Nephron (organoid): ENCODE data around the gene SLCO2A1.
A peak's percentile ranks its signal among the peaks of the same experiment; 100 is the strongest.

ENCODE experiments used
- H3K27ac Mint-ChIP-seq, 3 experiments: 2 replicates each; pipeline ENCODE4 v1.8.0; 2020; ENCODE audit warnings: mixed read lengths in 3 of 3, mild to moderate bottlenecking in 2 of 3, moderate library complexity in 1 of 3
- H3K27me3 Mint-ChIP-seq: 2 replicates; pipeline ENCODE4 v1.8.0; 2021; ENCODE audit warnings: low read depth, mild to moderate bottlenecking, moderate library complexity, mixed read lengths
- H3K36me3 Mint-ChIP-seq: 2 replicates; pipeline ENCODE4 v1.8.0; 2020; ENCODE audit warnings: low read depth, mixed read lengths
- H3K4me1 Mint-ChIP-seq: 2 replicates; pipeline ENCODE4 v1.8.0; 2020; ENCODE audit warnings: mixed read lengths
- H3K4me3 Mint-ChIP-seq, 3 experiments: 2 replicates each; pipeline ENCODE4 v1.8.0; 2020; ENCODE audit warnings: mild to moderate bottlenecking in 3 of 3, mixed read lengths in 3 of 3, moderate library complexity in 2 of 3
- H3K9me3 Mint-ChIP-seq: 2 replicates; pipeline ENCODE4 v1.8.0; 2020; ENCODE audit warnings: mixed read lengths
- TF ChIP-seq, protein P1 (sequence below), 3 experiments: fragments of 200-600 bp; sonication (generic); IDR thresholded peaks; one replicate each; pipeline ENCODE4 v1.5.0; 2021; ENCODE audit warnings: antibody characterized with exemption in 3 of 3; ENCODE audit not compliant: unreplicated experiment in 3 of 3

The SLCO2A1 gene

GRCh38 chr3:133905376-133905775 lies 124.3 kb downstream of the SLCO2A1 start:
- H3K4me3 Mint-ChIP-seq: no peak overlapping the region
- H3K4me1 Mint-ChIP-seq: no peaks in the 10 kb centered on the region
- H3K9me3 Mint-ChIP-seq: no peaks in the 10 kb centered on the region
- H3K36me3 Mint-ChIP-seq: no peaks in the 10 kb centered on the region
- no peak overlapping the region for H3K27ac Mint-ChIP-seq
- H3K27me3 Mint-ChIP-seq: peaks cover 20% of the 10 kb centered on the region
- TF ChIP-seq, protein P1, sequence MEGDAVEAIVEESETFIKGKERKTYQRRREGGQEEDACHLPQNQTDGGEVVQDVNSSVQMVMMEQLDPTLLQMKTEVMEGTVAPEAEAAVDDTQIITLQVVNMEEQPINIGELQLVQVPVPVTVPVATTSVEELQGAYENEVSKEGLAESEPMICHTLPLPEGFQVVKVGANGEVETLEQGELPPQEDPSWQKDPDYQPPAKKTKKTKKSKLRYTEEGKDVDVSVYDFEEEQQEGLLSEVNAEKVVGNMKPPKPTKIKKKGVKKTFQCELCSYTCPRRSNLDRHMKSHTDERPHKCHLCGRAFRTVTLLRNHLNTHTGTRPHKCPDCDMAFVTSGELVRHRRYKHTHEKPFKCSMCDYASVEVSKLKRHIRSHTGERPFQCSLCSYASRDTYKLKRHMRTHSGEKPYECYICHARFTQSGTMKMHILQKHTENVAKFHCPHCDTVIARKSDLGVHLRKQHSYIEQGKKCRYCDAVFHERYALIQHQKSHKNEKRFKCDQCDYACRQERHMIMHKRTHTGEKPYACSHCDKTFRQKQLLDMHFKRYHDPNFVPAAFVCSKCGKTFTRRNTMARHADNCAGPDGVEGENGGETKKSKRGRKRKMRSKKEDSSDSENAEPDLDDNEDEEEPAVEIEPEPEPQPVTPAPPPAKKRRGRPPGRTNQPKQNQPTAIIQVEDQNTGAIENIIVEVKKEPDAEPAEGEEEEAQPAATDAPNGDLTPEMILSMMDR (IDR thresholded peaks at IDR 0.05; ENCODE audit: unreplicated experiment in 3 of 3): no peak

DNA sequence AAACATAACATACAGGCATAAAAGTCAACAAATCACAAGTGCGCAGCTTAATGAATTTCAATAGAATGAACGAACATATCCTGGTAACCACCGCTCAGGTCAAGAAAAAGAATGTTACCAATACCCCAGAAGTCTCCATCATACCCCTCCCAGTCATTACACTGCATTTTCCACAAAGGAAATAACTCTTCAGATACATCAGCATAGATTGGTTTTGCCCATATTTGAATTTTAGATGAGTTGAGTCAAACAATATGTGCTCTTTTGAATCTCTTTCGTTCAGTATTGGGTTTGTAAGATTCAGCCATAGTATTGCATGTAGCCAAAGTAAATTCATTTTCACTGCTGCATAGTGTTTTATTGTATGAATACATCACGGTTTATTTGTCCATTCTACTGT lies 127.9 kb downstream of the SLCO2A1 start:
- H3K4me1 Mint-ChIP-seq: no peaks in the 10 kb centered on the region

GRCh38 chr3:133901083-133901482 lies 128.6 kb downstream of the SLCO2A1 start:
- Mint-ChIP-seq H3K4me1 (no peaks in the 10 kb centered on the region), H3K27me3 (peaks cover 54% of the 10 kb centered on the region), H3K9me3 (no peaks in the 10 kb centered on the region), H3K27ac (no peak overlapping the region), H3K36me3 (no peaks in the 10 kb centered on the region), H3K4me3 (no peak overlapping the region)
- TF ChIP-seq, protein P1 (IDR thresholded peaks at IDR 0.05; ENCODE audit: unreplicated experiment in 3 of 3): no peak

More for the DNA sequence above, 127.9 kb downstream of the SLCO2A1 start:
- Mint-ChIP-seq H3K27me3 (peaks cover 47% of the 10 kb centered on the region), H3K27ac (no peak overlapping the region), H3K4me3 (no peak overlapping the region), H3K36me3 (no peaks in the 10 kb centered on the region), H3K9me3 (no peaks in the 10 kb centered on the region)
- TF ChIP-seq, protein P1 (IDR thresholded peaks at IDR 0.05; ENCODE audit: unreplicated experiment in 3 of 3): no peak

DNA sequence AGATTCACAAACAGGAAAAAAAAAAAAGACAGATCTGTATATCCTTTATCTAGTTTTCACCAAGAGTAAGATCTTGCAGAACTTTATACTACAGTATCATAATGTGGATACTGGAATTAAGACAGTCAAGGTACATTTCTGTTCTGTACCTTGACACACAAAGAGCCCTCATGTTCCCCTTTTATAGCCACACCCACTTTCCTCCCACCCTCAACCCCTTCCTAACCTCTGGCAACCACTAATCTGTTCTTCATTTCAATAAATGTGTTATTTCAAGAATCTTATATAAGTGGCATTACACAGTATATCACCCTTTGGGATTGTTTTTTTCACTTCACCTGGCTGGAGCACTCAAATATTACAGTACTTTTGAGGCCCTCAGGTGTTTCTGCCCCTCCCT lies 130.4 kb downstream of the SLCO2A1 start:
- H3K4me3 Mint-ChIP-seq: no peak overlapping the region
- no peaks in the 10 kb centered on the region for H3K9me3 Mint-ChIP-seq
- H3K4me1 Mint-ChIP-seq: no peaks in the 10 kb centered on the region
- TF ChIP-seq, protein P1 (IDR thresholded peaks at IDR 0.05; ENCODE audit: unreplicated experiment in 3 of 3): no peak
- no peak overlapping the region for H3K27ac Mint-ChIP-seq
- peaks cover 57% of the 10 kb centered on the region for H3K27me3 Mint-ChIP-seq
- H3K36me3 Mint-ChIP-seq: no peaks in the 10 kb centered on the region

DNA sequence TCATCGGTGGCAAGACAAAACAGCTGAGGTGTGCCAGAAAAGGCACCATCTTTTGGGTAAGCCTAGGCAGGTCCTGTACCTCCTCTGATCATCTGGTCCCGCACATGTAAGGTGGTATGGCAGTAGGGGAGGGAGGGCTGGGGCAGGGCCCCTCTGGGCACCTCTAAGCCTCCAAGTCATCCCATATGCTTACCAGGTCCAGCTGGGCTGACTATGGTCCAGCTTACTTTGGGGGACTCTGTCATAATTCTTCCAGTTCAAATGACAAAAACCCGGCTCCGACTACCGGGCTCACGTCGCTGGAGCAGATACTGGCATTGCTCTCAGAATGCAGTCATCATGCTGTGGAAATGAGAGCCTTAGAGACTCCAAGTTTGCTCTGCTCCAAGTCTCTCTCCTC lies 132.2 kb downstream of the SLCO2A1 start:
- Mint-ChIP-seq H3K9me3 (no peaks in the 10 kb centered on the region), H3K27ac (peak overlapping the region in 1 of 3 experiments; percentile 56), H3K4me3 (peak overlapping the region; percentile 87 to 92 (median 91)), H3K36me3 (no peaks in the 10 kb centered on the region), H3K27me3 (peaks cover 52% of the 10 kb centered on the region), H3K4me1 (peaks cover under 1% of the 10 kb centered on the region)
- TF ChIP-seq, protein P1 (IDR thresholded peaks at IDR 0.05; ENCODE audit: unreplicated experiment in 3 of 3): no peak

GRCh38 chr3:133896002-133896761 lies 133.5 kb downstream of the SLCO2A1 start:
- H3K27ac Mint-ChIP-seq: peak overlapping the region in 2 of 3 experiments; percentile 60 to 73
- TF ChIP-seq, protein P1 (IDR thresholded peaks at IDR 0.05; ENCODE audit: unreplicated experiment in 3 of 3): no peak
- peaks cover 14% of the 10 kb centered on the region for H3K4me1 Mint-ChIP-seq
- H3K36me3 Mint-ChIP-seq: no peaks in the 10 kb centered on the region
- no peaks in the 10 kb centered on the region for H3K9me3 Mint-ChIP-seq
- peak overlapping the region; percentile 87 to 92 (median 91) for H3K4me3 Mint-ChIP-seq
- H3K27me3 Mint-ChIP-seq: peaks cover 46% of the 10 kb centered on the region
